GM23338 (cell line): Measurements from ENCODE around the gene RPL7A. TPM values are rescaled to one million over a fixed set of nuclear protein-coding genes. Genes with fewer than 3 reads are reported as not detected.

Experiments used
- ATAC-seq: fragments of 200-7000 bp; cut with Tn5 transposase; 3 replicates; pipeline ENCODE4 v1.9.1; 2020
- DNase-seq: peaks from one replicate; pipeline ENCODE4 v3.0.0-alpha.2; 2015; ENCODE audit warnings: low spot score
- H2AFZ ChIP-seq: fragments of 200-600 bp; sonication (generic); 2 replicates; pipeline ENCODE4 v1.8.0; 2016; ENCODE audit warnings: antibody characterized with exemption, mild to moderate bottlenecking, moderate library complexity
- H3F3A ChIP-seq: fragments of 200-600 bp; sonication (generic); replicated peaks from 2 replicates; pipeline ENCODE4 v1.8.0; 2017; ENCODE audit warnings: antibody characterized with exemption, mixed run types, low read depth
- H3K27ac ChIP-seq: fragments of 200-600 bp; sonication (generic); 2 replicates; pipeline ENCODE4 v1.6.1; 2016; ENCODE audit warnings: low read depth
- H3K27me3 ChIP-seq: fragments of 200-600 bp; sonication (generic); 2 replicates; pipeline ENCODE4 v1.8.0; 2016; ENCODE audit warnings: mild to moderate bottlenecking, mixed run types, moderate library complexity; ENCODE audit not compliant: insufficient read depth
- H3K36me3 ChIP-seq: fragments of 200-600 bp; sonication (generic); 2 replicates; pipeline ENCODE4 v1.8.0; 2016; ENCODE audit warnings: mild to moderate bottlenecking; ENCODE audit not compliant: insufficient read depth
- H3K4me1 ChIP-seq: fragments of 200-600 bp; sonication (generic); 2 replicates; pipeline ENCODE4 v1.8.0; 2016; ENCODE audit warnings: mild to moderate bottlenecking, moderate library complexity; ENCODE audit not compliant: insufficient read depth
- H3K4me2 ChIP-seq: fragments of 200-600 bp; sonication (generic); 2 replicates; pipeline ENCODE4 v1.7.1; 2017; ENCODE audit warnings: mixed run types
- H3K4me3 ChIP-seq: fragments of 200-600 bp; sonication (generic); 2 replicates; pipeline ENCODE4 v1.6.1; 2016; ENCODE audit warnings: mixed run types
- H3K79me2 ChIP-seq: fragments of 200-600 bp; sonication (generic); replicated peaks from 2 replicates; pipeline ENCODE4 v1.8.0; 2017; ENCODE audit warnings: mild to moderate bottlenecking; ENCODE audit not compliant: insufficient read depth
- H3K9me2 ChIP-seq: fragments of 200-600 bp; sonication (generic); 2 replicates; pipeline ENCODE4 v1.8.0; 2017; ENCODE audit not compliant: insufficient read depth
- H4K20me1 ChIP-seq: fragments of 200-600 bp; sonication (generic); replicated peaks from 2 replicates; pipeline ENCODE4 v1.8.0; 2017; ENCODE audit warnings: mild to moderate bottlenecking; ENCODE audit not compliant: insufficient read depth
- H3K27ac Mint-ChIP-seq: 2 replicates; pipeline ENCODE4 v1.8.0; 2020; ENCODE audit warnings: inconsistent platforms, mild to moderate bottlenecking, moderate library complexity, mixed read lengths
- H3K27me3 Mint-ChIP-seq: 3 replicates; pipeline ENCODE4 v1.8.0; 2022; ENCODE audit warnings: low read depth, mild to moderate bottlenecking, moderate library complexity, mixed read lengths, inconsistent platforms; ENCODE audit not compliant: insufficient read depth, poor library complexity
- H3K36me3 Mint-ChIP-seq: 3 replicates; pipeline ENCODE4 v1.8.0; 2021; ENCODE audit warnings: low read depth, mild to moderate bottlenecking, inconsistent platforms, moderate library complexity, mixed read lengths
- H3K4me1 Mint-ChIP-seq: 3 replicates; pipeline ENCODE4 v1.8.0; 2020; ENCODE audit warnings: mild to moderate bottlenecking, inconsistent platforms, mixed read lengths
- H3K4me3 Mint-ChIP-seq: 3 replicates; pipeline ENCODE4 v1.8.0; 2021; ENCODE audit warnings: moderate library complexity, mild to moderate bottlenecking, inconsistent platforms, mixed read lengths
- H3K9me3 Mint-ChIP-seq: 3 replicates; pipeline ENCODE4 v1.8.0; 2020; ENCODE audit warnings: moderate library complexity, mild to moderate bottlenecking, inconsistent platforms, mixed read lengths
- CREB1 ChIP-seq: fragments of 250-450 bp; sonication (Bioruptor Pico); IDR thresholded peaks from 2 replicates; pipeline ENCODE4 v1.5.0; 2020; ENCODE audit warnings: low read depth, mild to moderate bottlenecking, moderate library complexity
- NANOG ChIP-seq: IDR thresholded peaks from 2 replicates; pipeline ENCODE4 v1.6.1; 2016; ENCODE audit warnings: antibody characterized with exemption, borderline replicate concordance
- STAT1 ChIP-seq: IDR thresholded peaks from one replicate; pipeline ENCODE4 v1.6.1; 2016; ENCODE audit warnings: antibody characterized with exemption; ENCODE audit not compliant: unreplicated experiment
- ZNF114 ChIP-seq: fragments of 250-450 bp; sonication (Bioruptor Pico); IDR thresholded peaks from 2 replicates; pipeline ENCODE4 v1.5.0; 2020; ENCODE audit warnings: mild to moderate bottlenecking, moderate library complexity
- ZNF331 ChIP-seq: fragments of 250-450 bp; sonication (Bioruptor Pico); IDR thresholded peaks from 2 replicates; pipeline ENCODE4 v1.5.0; 2020; ENCODE audit warnings: low read depth, mild to moderate bottlenecking, moderate library complexity
- ZNF462 ChIP-seq: fragments of 250-450 bp; sonication (Bioruptor Pico); IDR thresholded peaks from 2 replicates; pipeline ENCODE4 v1.5.0; 2020; ENCODE audit warnings: mild to moderate bottlenecking, moderate library complexity
- polyA plus RNA-seq: library from polyadenylated mRNA; unstranded; fragments of >200 nt; fragmentation: Nextera tagmentation; extraction: Ambion mirVana; gene quantifications from 2 replicates; pipeline ENCODE4 v1.2.1, GENCODE V29; 2016
- total RNA-seq: library from RNA; depleted of rRNA; stranded (reverse); fragments of >200 nt; shearing (Covaris generic); gene quantifications from 2 replicates; pipeline ENCODE4 v1.2.3, GENCODE V29; 2014
- TF ChIP-seq, protein P1 (sequence below): IDR thresholded peaks from one replicate; pipeline ENCODE4 v1.6.1; 2018; ENCODE audit warnings: antibody characterized with exemption; ENCODE audit not compliant: unreplicated experiment

RPL7A gene
- total and polyA plus RNA-seq, 2 experiments from 2014 or later = 1,644 to 2,020 TPM

DNA sequence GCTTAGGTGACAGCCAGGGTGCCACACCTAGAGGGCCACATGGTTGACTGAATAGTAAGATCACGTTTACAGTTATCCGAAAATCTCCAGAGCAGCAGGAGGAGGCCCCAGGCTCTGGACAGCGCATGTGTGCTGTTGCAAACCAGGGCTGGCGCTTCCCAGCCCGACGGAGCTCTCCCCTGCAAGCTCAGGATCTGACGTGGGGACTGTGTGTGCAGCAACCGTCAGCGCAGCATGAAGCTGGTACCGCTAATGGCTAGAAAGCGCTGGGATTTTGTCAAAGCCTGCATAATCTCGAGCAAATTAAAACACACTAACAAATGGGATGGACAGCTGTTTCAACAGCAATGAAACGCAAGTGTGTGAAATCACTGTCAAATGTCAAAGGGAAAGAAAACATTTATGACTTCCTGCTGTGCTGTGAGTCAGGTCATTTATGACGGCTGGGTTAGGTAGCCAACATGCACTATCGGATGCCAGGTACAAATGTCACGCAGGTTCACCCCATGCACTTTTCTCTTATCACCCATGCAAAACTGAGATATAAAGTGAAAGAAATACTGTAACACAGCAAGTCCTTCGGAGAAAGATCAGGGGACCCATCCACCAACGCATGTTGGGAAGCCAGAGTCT lies 20.3 kb downstream of the RPL7A start:
- no peak overlapping the region for H2AFZ ChIP-seq
- no peaks in the 10 kb centered on the region for H3K27me3 ChIP-seq

More for the DNA sequence above, 20.3 kb downstream of the RPL7A start:
- Histone ChIP-seq H3K4me3 (no peak overlapping the region), H3K4me2 (no peak overlapping the region), H3K9me2 (no peaks in the 10 kb centered on the region), H3K27ac (no peak overlapping the region), H3K36me3 (peaks cover 18% of the 10 kb centered on the region), H3K79me2 (peaks cover 78% of the 10 kb centered on the region), H4K20me1 (peaks cover 75% of the 10 kb centered on the region), H3F3A (peaks cover 10% of the 10 kb centered on the region; the same call in 1 of the 2 replicates), H3K4me1 (no peaks in the 10 kb centered on the region)
- Mint-ChIP-seq H3K27me3 (peaks cover 5% of the 10 kb centered on the region), H3K9me3 (no peaks in the 10 kb centered on the region), H3K27ac (no peak overlapping the region), H3K4me3 (no peak overlapping the region), H3K4me1 (peaks cover 11% of the 10 kb centered on the region; the same call in 2 of the 3 replicates), H3K36me3 (peaks cover 65% of the 10 kb centered on the region)
- ATAC-seq (no peak), DNase-seq (no peak)
- TF ChIP-seq ZNF114 (no peak), CREB1 (CRISPR knock-in tag) (no peak), NANOG (no peak), ZNF331 (CRISPR knock-in tag) (no peak), STAT1 (no peak), ZNF462 (CRISPR knock-in tag) (no peak)
- TF ChIP-seq, protein P1, sequence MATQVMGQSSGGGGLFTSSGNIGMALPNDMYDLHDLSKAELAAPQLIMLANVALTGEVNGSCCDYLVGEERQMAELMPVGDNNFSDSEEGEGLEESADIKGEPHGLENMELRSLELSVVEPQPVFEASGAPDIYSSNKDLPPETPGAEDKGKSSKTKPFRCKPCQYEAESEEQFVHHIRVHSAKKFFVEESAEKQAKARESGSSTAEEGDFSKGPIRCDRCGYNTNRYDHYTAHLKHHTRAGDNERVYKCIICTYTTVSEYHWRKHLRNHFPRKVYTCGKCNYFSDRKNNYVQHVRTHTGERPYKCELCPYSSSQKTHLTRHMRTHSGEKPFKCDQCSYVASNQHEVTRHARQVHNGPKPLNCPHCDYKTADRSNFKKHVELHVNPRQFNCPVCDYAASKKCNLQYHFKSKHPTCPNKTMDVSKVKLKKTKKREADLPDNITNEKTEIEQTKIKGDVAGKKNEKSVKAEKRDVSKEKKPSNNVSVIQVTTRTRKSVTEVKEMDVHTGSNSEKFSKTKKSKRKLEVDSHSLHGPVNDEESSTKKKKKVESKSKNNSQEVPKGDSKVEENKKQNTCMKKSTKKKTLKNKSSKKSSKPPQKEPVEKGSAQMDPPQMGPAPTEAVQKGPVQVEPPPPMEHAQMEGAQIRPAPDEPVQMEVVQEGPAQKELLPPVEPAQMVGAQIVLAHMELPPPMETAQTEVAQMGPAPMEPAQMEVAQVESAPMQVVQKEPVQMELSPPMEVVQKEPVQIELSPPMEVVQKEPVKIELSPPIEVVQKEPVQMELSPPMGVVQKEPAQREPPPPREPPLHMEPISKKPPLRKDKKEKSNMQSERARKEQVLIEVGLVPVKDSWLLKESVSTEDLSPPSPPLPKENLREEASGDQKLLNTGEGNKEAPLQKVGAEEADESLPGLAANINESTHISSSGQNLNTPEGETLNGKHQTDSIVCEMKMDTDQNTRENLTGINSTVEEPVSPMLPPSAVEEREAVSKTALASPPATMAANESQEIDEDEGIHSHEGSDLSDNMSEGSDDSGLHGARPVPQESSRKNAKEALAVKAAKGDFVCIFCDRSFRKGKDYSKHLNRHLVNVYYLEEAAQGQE = no peak
